HL-60/S4 treated with phorbol 12-myristate 13-acetate at 8.2 ng/mL for 4 days and 3 days (cell line): ENCODE measurements around the gene FER.
"Not testable (repeated sequence)": the region's sequence is repeated elsewhere in the genome, so short reads cannot be mapped to it uniquely, and the experiment has no call there.

Experiments used
- in situ Hi-C: fragments of 300-500 bp; cut with MboI; formaldehyde crosslinking; loops from 2 replicates; pipeline ENCODE4 v1.15.0; 2022; ENCODE audit warnings: low sequenced_read_pairs

Gene FER

GRCh38 chr5:109028608-109029299 is 281.1 kb downstream of the FER start:
- in situ Hi-C loops: no loop called here

- in situ Hi-C loops: no loop called here
These were observed 282.1 kb downstream of the FER start for GRCh38 chr5:109029847-109030246.

- in situ Hi-C loops: no loop called here
These were observed 282.9 kb downstream of the FER start for GRCh38 chr5:109030360-109031143.

GRCh38 chr5:109034306-109034705 is 286.6 kb downstream of the FER start:
- in situ Hi-C loops: no loop called here

- in situ Hi-C loops: no loop called here
These were observed 287.7 kb downstream of the FER start for GRCh38 chr5:109035436-109035835.

- in situ Hi-C loops: no loop called here
These were observed 290.6 kb downstream of the FER start for GRCh38 chr5:109038209-109038840.

GRCh38 chr5:109041317-109041716 is 293.6 kb downstream of the FER start:
- in situ Hi-C loops: no loop called here

- in situ Hi-C loops: no loop called here
These were observed 298.0 kb downstream of the FER start for GRCh38 chr5:109045710-109046109.

- in situ Hi-C loops: no loop called here
These were observed 301.9 kb downstream of the FER start for GRCh38 chr5:109049565-109049964.

GRCh38 chr5:109050321-109050720 is 302.6 kb downstream of the FER start:
- in situ Hi-C loops: not testable (repeated sequence)

- in situ Hi-C loops: not testable (repeated sequence)
These were observed 304.5 kb downstream of the FER start for GRCh38 chr5:109052216-109052615.

GRCh38 chr5:109053995-109054417 is 306.3 kb downstream of the FER start:
- in situ Hi-C loops: no loop called here

GRCh38 chr5:109060378-109061025 is 312.8 kb downstream of the FER start:
- in situ Hi-C loops: no loop called here

GRCh38 chr5:109062664-109063063 is 315.0 kb downstream of the FER start:
- in situ Hi-C loops: no loop called here

- in situ Hi-C loops: no loop called here
These were observed 315.5 kb downstream of the FER start for GRCh38 chr5:109063223-109063622.

- in situ Hi-C loops: no loop called here
These were observed 329.0 kb downstream of the FER start for GRCh38 chr5:109076741-109077140.

- in situ Hi-C loops: no loop called here
These were observed 330.8 kb downstream of the FER start for GRCh38 chr5:109078448-109078847.

GRCh38 chr5:109080481-109080880 is 332.8 kb downstream of the FER start:
- in situ Hi-C loops: no loop called here

GRCh38 chr5:109080896-109081295 is 333.2 kb downstream of the FER start:
- in situ Hi-C loops: no loop called here

GRCh38 chr5:109083937-109084336 is 336.2 kb downstream of the FER start:
- in situ Hi-C loops: no loop called here

GRCh38 chr5:109089191-109089590 is 341.5 kb downstream of the FER start:
- in situ Hi-C loops: no loop called here
